ENCODE measurements around the gene TMEM131L.

TMEM131L gene

GRCh38 chr4:153471698-153472093, 5.5 kb downstream of the TMEM131L start:
- no peak for DNase-seq (ENCODE audit: low read depth, low spot score)
- no peak overlapping the region for H3K4me3 ChIP-seq (ENCODE audit: low read length)

GRCh38 chr4:153472122-153473037, 6.2 kb downstream of the TMEM131L start:
- no peak for DNase-seq (ENCODE audit: low read depth, low spot score)
- no peak overlapping the region for H3K4me3 ChIP-seq (ENCODE audit: low read length)

GRCh38 chr4:153474251-153474650, 8.1 kb downstream of the TMEM131L start:
- no peak overlapping the region for H3K4me3 ChIP-seq (ENCODE audit: low read length)
- DNase-seq (ENCODE audit: low read depth, low spot score): no peak

- no peak for DNase-seq (ENCODE audit: low read depth, low spot score)
- no peak overlapping the region for H3K4me3 ChIP-seq (ENCODE audit: low read length)
Measured at GRCh38 chr4:153476829-153477574, 10.8 kb downstream of the TMEM131L start.

GRCh38 chr4:153479101-153479500, 12.9 kb downstream of the TMEM131L start:
- no peak for DNase-seq (ENCODE audit: low read depth, low spot score)
- H3K4me3 ChIP-seq (ENCODE audit: low read length): no peak overlapping the region

- DNase-seq (ENCODE audit: low read depth, low spot score): no peak
- no peak overlapping the region for H3K4me3 ChIP-seq (ENCODE audit: low read length)
Measured at GRCh38 chr4:153480704-153481103, 14.5 kb downstream of the TMEM131L start.

GRCh38 chr4:153481478-153481877, 15.3 kb downstream of the TMEM131L start:
- H3K4me3 ChIP-seq (ENCODE audit: low read length): no peak overlapping the region
- DNase-seq (ENCODE audit: low read depth, low spot score): no peak

- DNase-seq (ENCODE audit: low read depth, low spot score): no peak
Measured at GRCh38 chr4:153483432-153484418, 17.6 kb downstream of the TMEM131L start.

GRCh38 chr4:153485359-153485758, 19.2 kb downstream of the TMEM131L start:
- no peak overlapping the region for H3K4me3 ChIP-seq (ENCODE audit: low read length)
- DNase-seq (ENCODE audit: low read depth, low spot score): no peak

More at GRCh38 chr4:153483432-153484418, 17.6 kb downstream of the TMEM131L start:
- no peak overlapping the region for H3K4me3 ChIP-seq (ENCODE audit: low read length)

- no peak for DNase-seq (ENCODE audit: low read depth, low spot score)
- no peak overlapping the region for H3K4me3 ChIP-seq (ENCODE audit: low read length)
Measured at GRCh38 chr4:153485860-153486259, 19.7 kb downstream of the TMEM131L start.

GRCh38 chr4:153486281-153487151, 20.4 kb downstream of the TMEM131L start:
- H3K4me3 ChIP-seq (ENCODE audit: low read length): no peak overlapping the region
- no peak for DNase-seq (ENCODE audit: low read depth, low spot score)

GRCh38 chr4:153488006-153488891, 22.1 kb downstream of the TMEM131L start:
- H3K4me3 ChIP-seq (ENCODE audit: low read length): peak overlapping the region; percentile 33
- peak; percentile 73 for DNase-seq (ENCODE audit: low read depth, low spot score)

- H3K4me3 ChIP-seq (ENCODE audit: low read length): no peak overlapping the region
- no peak for DNase-seq (ENCODE audit: low read depth, low spot score)
Measured at GRCh38 chr4:153489856-153490558, 23.8 kb downstream of the TMEM131L start.

GRCh38 chr4:153490985-153491483, 24.9 kb downstream of the TMEM131L start:
- DNase-seq (ENCODE audit: low read depth, low spot score): no peak
- no peak overlapping the region for H3K4me3 ChIP-seq (ENCODE audit: low read length)

GRCh38 chr4:153494562-153494961, 28.4 kb downstream of the TMEM131L start:
- H3K4me3 ChIP-seq (ENCODE audit: low read length): no peak overlapping the region
- DNase-seq (ENCODE audit: low read depth, low spot score): no peak

GRCh38 chr4:153495480-153496193, 29.5 kb downstream of the TMEM131L start:
- DNase-seq (ENCODE audit: low read depth, low spot score): no peak
- no peak overlapping the region for H3K4me3 ChIP-seq (ENCODE audit: low read length)
